ENCODE measurements around the gene SLC2A4RG.

SLC2A4RG gene

GRCh38 chr20:63750807-63751470 lies 11.4 kb downstream of the SLC2A4RG start:
- no peak overlapping the region for H3K4me3 ChIP-seq (ENCODE audit: low read depth, low read length)
- TF ChIP-seq CTCF (IDR thresholded peaks at IDR 0.05; ENCODE audit: low read depth, low read length) = no peak

GRCh38 chr20:63751471-63752271 lies 12.1 kb downstream of the SLC2A4RG start:
- no peak overlapping the region for H3K4me3 ChIP-seq (ENCODE audit: low read depth, low read length)

GRCh38 chr20:63752411-63753101 lies 13.0 kb downstream of the SLC2A4RG start:
- no peak for TF ChIP-seq CTCF (IDR thresholded peaks at IDR 0.05; ENCODE audit: low read depth, low read length)
- no peak overlapping the region for H3K4me3 ChIP-seq (ENCODE audit: low read depth, low read length)

More at GRCh38 chr20:63751471-63752271, 12.1 kb downstream of the SLC2A4RG start:
- TF ChIP-seq CTCF (IDR thresholded peaks at IDR 0.05; ENCODE audit: low read depth, low read length) = no peak

- H3K4me3 ChIP-seq (ENCODE audit: low read depth, low read length) = no peak overlapping the region
- TF ChIP-seq CTCF (IDR thresholded peaks at IDR 0.05; ENCODE audit: low read depth, low read length) = no peak
Observed at GRCh38 chr20:63753381-63753780, 13.8 kb downstream of the SLC2A4RG start.

GRCh38 chr20:63754008-63754407 lies 14.4 kb downstream of the SLC2A4RG start:
- TF ChIP-seq CTCF (IDR thresholded peaks at IDR 0.05; ENCODE audit: low read depth, low read length) = no peak

GRCh38 chr20:63755933-63756647 lies 16.5 kb downstream of the SLC2A4RG start:
- TF ChIP-seq CTCF (IDR thresholded peaks at IDR 0.05; ENCODE audit: low read depth, low read length) = no peak
- no peak overlapping the region for H3K4me3 ChIP-seq (ENCODE audit: low read depth, low read length)

More at GRCh38 chr20:63754008-63754407, 14.4 kb downstream of the SLC2A4RG start:
- H3K4me3 ChIP-seq (ENCODE audit: low read depth, low read length) = no peak overlapping the region
